GM21526 (cell line): ENCODE measurements around the gene ABO.
"Not testable (repeated sequence)": the region's sequence is repeated elsewhere in the genome, so short reads cannot be mapped to it uniquely, and the experiment has no call there.

Source experiments
- ATAC-seq: cut with Tn5 transposase; IDR thresholded peaks from one replicate; pipeline ENCODE4 v1.9.1; 2021; ENCODE audit warnings: moderate library complexity; ENCODE audit not compliant: unreplicated experiment, low FRiP score

The ABO gene

DNA sequence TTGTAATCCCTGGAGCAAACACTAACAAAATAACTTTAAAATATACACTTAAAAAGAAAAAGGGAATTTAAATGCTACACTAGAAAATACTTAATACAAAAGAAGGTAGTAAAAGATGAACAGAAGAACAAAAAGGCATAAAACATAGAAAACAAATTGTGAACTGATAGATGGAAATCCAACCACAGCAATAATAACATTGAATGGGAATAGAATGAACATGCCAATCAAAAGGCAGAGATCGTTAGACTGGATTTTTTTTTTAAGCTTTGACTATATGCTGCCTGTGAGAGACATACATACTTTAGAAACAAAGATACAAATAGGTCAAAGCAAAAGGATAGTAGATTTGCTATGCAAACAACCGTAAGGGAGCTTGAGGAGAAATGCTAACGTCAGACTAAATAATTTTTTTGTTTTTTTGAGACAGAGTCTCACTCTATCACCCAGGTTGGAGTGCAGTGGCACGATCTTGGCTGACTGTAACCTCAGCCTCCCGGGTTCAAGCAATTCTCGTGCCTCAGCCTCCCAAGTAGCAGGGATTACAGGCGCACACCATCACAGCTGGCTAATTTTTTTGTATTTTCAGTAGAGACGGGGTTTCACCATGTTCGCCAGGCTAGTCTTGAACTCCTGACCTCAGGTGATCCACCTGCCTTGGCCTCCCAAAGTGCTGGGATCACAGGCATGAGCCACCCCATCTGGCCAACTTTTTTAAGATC lies 6.5 kb downstream of the ABO start:
- no peak for ATAC-seq

DNA sequence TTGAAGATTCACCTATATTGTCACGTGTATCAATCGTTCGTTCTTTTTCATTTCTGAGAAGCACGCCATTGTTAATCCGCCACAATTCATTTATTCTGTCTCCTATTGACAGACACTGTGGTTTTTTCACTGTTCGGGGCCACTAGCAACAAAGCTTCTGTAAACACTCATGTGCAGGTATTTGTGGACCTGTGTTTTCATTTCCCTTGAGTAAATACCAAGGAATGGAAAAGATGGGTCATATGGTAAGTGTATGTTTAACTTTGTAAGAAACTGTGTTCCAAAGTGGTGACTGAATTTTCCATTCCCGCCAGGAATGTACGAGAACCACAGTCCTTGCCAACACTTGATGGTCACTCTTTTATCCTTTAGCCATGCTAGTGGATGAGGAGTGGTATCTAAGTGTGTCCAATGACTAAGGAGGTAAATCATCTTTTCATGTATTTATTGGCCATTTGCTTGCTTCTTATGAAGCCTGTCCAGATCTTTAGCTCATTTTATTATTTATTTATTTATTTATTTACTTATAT lies 10.7 kb downstream of the ABO start:
- no peak for ATAC-seq

DNA sequence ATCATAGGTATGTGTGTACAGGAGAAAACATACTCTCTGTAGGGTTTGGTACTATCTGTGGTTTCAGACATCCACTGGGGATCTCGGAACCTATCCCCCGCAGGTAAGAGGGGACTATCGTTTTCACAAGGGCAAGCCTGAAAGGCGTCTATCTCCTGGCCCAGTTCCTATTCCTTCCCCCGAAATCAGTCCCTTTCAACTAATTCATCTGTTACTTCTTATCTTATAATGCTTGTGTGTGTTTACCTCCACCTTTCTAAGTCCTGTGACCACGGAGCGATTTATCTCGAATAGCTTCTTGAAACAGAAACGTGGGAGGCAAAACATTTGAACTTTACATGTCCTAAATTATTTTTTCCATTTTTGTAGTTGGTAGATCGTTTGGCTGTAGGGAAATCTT lies 11.4 kb downstream of the ABO start:
- ATAC-seq, result no peak

DNA sequence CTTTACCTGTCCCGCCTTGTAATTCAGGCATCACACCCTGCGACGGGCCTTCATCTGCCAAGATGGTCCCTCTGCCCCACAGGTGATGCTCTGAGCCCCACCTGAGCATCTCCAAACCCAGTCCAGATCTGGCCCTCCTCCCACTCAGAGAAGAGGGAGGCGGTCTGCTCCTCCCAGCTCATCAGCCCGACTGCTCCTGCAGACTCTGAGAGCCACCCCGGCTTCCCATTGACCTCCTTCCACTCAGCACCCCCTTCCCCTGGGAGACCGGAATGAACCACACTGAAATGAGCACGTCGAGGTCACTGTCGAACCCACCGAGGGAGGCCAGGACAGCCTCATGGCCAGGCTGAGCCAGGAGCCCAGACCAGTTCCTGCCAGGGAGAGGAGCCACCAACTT lies 12.8 kb downstream of the ABO start:
- no peak for ATAC-seq

DNA sequence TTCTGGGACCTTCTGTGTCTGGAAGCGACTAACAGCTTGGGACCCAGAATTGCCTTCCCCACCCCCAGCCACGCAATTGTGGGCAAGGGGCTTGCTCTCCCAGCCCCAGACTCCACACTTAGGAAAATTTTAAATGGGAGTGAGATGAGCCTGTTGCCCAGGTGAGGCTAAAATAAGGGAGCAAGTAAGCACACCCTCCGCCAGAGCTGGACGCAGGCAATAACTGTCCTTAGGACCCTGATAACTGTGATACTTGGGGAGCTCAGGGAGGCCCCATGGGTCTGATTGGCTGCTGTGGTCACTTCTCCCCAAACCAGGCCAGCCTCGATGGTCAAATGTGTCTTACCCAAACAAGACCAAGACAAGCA lies 13.3 kb downstream of the ABO start:
- no peak for ATAC-seq

DNA sequence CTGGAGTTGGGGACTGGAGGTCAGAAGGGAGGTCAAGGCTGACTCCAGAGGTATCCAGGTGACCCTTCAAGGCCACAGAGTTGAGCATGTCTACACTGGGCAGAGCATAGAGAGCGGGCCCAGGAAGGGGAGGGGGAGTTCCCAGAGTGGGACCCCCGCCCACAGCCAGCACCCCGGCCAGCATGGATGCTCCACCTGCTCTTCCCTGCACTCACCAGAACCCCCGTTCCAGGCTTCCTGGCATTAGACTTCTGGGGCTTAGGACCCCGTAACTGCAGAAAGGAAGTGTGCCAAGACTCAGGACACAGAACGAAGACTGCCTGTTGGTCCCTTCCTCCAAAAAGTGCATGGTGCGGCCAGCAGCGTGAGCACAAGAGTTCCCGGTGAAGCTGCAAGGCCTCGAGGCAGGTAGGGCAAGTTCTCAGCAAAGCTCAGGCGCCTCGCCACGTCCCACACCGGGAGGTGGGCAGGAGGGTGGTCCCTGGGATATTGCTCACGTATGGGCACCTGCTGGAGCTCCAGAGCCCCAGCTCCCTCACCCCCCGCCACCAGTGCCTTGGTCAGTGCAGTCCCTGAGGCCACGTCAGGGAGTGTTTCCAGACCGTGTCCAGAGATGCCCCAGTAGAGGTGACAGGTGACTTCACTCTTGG lies 13.8 kb downstream of the ABO start:
- no peak for ATAC-seq

DNA sequence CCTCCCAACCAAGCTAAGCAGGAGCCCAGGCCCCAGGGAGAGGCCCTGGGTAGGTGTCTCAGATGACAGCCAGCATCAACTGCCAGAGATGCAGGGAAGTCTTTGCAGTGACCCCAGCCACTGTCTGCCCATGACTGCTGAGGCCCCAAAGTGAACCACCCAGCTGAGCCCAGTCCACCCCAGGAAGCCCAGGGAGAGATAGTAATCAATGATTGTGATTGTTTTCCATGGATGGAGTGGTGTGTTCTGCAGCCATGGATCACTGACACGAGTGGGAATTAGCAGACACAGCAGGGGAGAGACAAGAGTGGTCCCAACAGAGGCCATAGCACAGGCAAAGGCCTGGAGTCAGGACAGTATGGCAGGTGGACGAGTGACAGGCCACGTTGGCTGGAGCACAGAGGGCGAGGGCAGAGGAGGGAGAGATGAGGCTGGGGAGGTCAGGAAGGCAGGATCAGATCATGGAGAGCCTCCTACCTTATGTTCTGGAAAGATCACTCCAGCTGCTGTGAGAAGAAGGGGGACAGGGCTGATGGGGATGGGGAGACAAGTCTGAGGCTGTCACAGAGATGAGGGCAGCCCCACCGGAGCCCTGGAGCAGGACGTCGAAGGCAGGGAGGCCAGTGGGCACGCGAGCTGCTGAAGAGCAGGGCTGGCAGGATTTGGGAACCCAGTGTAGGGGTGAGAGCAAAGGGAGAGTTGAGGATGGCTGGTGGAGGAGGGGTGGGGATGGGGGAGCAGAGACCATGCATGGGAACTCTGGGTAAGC lies 14.5 kb downstream of the ABO start:
- no peak for ATAC-seq

DNA sequence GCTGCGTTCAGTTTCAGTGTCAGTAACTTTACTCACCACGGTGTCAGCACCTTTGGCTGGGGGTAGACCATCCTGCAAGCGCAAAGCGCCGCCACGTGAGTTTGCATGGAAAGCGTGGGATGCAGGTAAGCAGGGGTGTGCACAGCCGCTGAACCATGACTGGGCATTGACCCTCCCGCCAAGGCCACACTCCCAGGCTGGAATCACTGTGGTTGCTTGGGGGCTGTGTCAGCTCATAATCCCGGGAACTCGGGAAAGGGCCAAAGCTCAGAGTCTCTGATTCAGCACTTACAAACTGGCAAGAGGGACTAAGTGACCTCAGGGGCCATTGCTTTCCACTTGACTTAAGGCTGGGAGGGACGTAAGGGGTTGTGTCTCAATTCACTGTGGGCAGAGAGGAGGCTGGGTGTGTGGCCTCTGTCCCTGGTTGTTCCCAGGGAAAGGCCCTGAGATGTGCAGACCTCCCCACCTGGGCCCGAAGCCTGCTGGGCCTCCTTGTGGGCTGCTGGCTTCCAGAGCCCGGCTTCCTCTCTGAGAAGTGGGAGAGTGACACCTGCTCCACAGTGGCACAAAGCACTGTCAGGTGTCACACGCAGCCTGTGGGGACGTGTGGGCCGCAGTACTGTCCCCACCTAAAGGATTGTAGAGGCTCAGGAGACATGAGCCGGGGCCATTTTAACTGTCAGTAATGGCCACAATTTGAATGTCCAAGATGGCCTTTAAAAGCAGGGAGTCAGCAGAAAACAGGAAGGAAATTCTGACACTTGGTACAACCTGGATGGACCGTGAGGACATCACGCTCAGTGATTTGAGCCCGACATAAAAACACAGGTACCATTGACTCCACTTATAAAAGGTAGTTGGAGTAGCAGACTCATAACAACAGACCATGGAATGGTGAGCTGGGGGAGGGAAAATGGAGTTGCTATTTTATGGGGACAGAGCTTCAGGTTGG lies 16.7 kb downstream of the ABO start:
- no peak for ATAC-seq

DNA sequence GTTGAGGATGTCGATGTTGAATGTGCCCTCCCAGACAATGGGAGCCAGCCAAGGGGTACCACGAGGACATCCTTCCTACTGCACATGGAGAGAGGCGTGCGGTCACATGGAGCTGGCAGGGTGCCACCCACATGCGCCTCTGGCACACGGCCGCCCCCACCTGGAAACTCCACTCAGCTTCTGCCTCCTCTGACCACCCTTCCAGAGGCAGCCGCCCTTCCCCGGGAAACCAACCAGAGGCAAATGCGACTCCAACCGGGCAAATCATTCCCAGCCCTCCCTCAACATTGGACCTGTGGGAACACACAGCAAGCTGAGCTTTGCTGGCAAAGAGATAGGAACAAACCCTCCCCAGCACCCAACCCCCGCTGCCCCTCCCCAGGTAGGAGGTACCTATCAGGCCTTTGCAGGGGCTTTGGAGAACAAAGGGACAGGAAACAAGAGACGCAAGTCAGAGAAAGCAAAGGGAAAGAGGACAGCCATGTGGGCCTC lies 17.5 kb downstream of the ABO start:
- no peak for ATAC-seq

DNA sequence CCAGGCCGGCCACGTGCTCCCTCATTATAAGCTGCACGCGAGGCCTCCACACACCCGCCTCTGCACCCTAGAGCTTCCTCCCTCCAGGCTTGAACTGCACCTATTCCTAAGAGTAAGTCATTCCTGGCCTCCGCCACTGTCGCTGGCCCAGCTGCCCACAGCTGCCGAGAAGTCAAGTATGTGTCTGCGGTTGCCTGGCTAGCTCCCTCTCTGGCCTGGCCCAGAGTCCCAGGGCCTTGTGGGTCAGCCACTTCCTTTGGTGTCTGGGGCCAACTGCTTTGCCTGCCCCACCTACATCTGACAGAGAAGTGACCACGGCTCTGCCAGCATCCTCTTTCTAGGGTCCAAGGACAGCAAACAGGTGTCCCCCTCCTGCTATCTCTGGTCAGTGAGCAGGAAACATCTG lies 18.3 kb downstream of the ABO start:
- ATAC-seq, result no peak

DNA sequence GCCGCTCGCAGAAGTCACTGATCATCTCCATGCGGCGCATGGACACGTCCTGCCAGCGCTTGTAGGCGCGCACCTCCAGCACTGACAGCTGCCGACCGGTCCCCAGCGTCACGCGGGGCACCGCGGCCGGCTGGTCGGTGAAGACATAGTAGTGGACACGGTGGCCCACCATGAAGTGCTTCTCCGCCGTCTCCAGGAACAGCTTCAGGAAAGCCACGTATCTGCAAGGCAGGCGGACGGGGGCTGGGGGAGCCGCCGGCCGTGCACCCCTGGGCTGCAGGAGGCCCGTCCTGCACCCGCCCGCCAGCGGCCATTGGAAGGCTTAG lies 18.9 kb downstream of the ABO start:
- ATAC-seq, result no peak

DNA sequence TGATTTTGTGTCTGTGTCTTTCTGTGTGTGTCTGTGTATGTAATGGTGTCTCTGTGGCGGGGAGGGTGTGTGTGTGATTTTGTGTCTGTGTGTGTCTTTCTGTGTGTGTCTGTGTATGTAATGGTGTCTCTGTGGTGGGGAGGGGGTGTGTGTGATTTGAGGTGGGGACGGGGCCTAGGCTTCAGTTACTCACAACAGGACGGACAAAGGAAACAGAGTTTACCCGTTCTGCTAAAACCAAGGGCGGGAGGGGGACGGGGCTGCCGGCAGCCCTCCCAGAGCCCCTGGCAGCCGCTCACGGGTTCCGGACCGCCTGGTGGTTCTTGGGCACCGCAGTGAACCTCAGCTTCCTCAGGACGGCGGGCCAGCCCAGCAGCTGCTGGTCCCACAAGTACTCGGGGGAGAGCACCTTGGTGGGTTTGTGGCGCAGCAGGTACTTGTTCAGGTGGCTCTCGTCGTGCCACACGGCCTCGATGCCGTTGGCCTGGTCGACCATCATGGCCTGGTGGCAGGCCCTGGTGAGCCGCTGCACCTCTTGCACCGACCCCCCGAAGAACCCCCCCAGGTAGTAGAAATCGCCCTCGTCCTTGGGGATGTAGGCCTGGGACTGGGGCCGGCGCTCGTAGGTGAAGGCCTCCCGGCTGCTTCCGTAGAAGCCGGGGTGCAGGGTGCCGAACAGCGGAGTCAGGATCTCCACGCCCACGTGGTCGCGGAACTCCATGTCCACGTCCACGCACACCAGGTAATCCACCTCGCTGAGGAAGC lies 19.4 kb downstream of the ABO start:
- ATAC-seq, result no peak

DNA sequence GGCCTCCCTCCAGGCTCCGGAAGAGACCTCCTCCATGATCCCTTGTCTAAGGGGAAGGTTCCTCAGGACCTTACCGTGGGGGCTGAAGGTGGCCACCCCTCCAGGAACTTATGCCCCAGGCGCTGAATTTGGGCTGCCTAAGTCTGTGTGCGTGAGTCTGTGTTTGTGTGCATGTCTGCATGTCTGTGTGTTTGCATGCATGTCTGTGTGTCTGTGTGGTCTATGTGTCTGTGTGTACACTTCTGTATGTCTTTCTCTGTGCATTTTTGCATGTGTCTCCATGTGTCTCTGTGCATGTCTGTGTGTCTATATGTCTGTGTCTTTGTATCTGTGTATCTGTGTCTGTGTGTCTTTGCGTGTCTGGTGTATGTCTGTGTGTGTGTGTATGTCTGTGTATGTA lies 20.5 kb downstream of the ABO start:
- no peak for ATAC-seq

DNA sequence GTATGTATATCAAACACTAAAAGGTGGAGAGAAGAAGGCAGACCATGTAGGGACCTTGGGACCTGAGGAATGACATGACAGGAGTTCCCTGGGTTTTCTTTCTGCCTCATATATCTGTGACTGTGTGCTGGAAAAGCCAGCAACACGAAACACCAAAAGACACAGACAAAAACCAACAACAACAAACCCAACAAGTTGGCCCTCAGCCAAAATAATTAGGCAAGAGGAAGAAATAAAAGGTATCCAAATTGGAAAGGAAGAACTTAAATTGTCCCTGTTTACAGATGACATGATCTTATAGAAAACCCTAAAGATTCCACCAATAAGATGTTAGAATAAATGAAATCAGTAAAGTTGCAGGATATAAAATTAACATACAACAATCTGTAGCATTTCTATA lies 21.7 kb downstream of the ABO start:
- ATAC-seq, result no peak

DNA sequence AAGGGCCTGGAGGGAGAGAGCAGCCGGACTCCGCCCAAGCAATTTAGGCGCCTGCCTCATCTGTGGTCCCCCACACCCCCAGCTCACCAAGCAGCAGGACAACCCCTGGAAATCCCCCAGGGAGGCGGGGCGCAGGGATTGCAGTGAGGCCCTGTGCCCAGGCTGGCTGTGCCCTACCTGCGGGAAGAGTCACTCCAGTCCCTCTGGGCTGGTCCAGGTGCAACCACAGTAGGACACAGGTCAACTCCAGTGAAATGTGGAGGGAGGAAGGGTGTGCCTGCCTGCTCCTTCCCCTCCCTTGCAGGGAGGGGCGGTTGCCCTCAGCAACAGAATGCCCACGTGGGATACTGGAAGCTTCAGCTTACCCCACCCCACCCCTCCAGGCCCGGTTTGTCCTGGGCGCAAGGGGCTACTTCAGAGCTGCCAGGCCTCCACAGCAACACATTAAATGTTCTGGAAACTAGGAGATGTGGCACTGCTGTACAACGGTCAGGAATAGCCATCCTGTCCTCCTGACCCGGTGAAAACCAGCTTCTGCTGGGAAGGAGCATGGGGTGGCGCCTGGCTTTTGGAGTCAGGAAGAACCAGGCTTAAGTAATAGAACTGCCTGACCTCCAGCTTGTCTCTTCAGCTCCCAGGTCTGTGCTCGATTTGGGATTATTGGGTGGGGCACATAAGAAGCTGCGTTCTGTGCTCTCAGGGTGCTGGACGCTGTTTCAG lies 22.5 kb downstream of the ABO start:
- ATAC-seq, result no peak

DNA sequence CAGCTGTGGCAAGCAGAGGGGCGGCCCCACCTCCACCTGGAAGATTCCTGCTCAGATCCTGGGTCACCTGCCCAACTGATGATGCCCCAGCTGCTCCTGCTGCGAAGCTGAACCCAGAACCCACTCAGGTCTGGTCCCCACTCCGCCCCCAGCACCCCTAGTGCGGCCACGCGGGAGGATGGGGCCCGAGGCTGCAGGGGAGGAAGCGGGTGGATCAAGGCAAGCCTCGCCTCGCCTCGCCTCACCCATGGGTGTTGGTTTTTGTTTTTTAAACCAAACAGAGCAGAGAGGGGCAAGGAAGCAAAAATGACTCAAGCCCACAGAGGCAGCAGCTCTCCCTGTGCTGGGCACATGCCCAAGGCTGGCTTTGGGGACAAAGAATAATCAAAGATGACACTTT lies 23.2 kb downstream of the ABO start:
- ATAC-seq, result no peak

DNA sequence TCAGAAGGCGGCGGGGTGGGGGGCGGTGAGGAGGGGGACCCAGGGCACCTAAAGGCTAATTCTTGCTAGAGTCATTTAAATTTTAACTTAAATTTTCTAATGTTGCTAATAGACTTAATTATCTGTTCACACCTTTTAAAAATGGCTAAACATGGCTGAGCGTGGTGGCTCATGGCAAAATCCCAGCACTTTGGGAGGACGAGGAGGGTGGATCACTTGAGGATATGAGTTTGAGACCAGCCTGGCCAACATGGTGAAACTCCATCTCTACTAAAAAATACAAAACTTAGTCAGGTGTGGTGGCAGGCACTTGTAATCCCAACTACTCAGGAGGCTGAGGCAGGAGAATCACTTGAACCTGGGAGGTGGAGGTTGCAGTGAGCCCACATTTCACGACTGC lies 23.8 kb downstream of the ABO start:
- not testable (repeated sequence) for ATAC-seq

DNA sequence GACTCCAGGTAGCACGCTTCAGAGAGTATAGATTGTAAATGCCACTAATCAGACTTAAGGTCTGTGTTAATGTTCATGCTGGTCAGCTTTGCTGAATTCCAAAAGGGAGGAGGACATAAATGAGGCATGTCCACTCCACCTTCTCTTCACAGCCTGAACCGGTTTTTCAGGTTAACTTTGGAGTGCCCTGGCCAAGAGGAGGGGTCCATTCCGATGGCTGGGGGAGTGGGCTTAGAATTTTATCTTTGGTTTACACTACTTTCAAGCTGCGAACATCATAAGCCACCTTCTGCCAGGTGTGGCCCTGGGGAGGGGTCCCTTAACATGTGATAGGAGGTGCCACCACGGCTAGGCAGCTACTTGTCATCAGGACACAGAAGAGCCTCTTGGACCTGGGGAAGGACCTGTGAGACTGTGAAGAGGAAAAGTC lies 24.2 kb downstream of the ABO start:
- no peak for ATAC-seq

DNA sequence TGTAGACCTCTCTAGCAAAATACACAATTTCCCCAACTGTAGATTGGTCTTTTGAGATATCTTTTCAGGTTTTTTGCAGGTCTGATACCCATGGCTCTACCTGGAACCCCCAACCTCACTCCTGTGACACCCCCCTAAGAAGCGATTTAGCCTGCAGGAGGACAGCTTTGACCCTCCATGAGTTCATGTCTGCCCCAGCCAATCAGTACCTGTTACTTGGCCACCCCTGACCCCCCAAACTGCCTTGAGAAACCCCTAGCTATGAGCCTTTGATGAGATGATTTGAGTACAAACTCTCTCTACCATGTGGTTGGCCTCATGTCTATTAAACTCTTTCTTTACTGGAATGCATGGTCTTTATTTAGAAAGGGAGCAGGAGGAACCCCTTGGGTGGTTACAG lies 25.7 kb downstream of the ABO start:
- ATAC-seq, result no peak
